K562 treated with DMSO at 1 percent for 4 hours (cell line): Measurements from ENCODE around the gene SF1. TPM values are rescaled to one million over a fixed set of nuclear protein-coding genes. Genes with fewer than 3 reads are reported as not detected.

Source experiments
- total RNA-seq: library from RNA; unstranded; fragments of 300-600 nt; gene quantifications from 2 replicates; pipeline ENCODE4 v1.2.3, GENCODE V29; 2022; ENCODE audit not compliant: insufficient read depth

SF1 gene, protein sequence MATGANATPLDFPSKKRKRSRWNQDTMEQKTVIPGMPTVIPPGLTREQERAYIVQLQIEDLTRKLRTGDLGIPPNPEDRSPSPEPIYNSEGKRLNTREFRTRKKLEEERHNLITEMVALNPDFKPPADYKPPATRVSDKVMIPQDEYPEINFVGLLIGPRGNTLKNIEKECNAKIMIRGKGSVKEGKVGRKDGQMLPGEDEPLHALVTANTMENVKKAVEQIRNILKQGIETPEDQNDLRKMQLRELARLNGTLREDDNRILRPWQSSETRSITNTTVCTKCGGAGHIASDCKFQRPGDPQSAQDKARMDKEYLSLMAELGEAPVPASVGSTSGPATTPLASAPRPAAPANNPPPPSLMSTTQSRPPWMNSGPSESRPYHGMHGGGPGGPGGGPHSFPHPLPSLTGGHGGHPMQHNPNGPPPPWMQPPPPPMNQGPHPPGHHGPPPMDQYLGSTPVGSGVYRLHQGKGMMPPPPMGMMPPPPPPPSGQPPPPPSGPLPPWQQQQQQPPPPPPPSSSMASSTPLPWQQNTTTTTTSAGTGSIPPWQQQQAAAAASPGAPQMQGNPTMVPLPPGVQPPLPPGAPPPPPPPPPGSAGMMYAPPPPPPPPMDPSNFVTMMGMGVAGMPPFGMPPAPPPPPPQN
- total RNA-seq = 148 and 194 TPM in 2 replicates

DNA sequence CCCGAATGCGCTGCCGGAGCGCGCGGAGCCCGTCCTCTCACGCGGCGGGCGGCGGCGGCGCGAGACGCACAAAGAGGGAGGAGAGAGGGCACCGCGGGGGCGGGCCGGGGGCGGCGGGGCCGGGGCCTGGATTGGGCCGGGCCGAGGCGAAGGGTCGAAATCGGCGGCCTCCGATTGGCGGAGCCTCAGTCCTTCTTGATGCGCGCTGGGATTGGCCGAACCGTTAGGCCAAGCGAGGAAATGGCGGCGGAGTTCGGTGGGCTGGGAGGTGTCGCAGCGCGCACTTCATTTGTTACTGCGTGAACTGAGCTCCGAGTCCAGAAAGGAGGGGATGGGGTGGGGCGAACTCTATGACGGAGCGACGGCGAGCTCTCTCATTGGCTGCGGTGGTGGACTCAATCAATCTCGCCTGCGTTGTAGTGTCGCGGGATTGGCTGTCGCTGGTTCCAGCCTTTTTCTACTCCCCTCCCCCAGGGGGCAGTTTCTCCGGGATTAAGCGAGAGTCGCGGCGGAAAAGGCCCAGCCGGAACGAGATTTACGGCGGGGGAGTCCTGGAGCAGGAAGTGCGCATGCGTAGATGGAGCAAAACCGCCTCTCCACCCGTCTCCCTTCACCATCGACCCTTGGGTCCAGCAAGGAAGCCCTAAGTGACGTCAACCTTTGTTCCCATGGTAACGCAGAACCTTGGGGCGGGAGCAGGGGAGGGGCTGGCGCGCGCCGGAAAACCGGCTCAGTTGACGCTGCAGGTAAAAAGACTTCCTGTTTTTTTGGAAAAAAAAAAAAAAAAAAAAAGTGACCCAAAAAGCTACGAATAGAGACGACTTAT, at the start of gene SF1:
Gene SF1 (minus strand): TSS at position 70 of the 826 bp plus-strand sequence. CDS start 150 bp downstream, outside the sequence.

DNA sequence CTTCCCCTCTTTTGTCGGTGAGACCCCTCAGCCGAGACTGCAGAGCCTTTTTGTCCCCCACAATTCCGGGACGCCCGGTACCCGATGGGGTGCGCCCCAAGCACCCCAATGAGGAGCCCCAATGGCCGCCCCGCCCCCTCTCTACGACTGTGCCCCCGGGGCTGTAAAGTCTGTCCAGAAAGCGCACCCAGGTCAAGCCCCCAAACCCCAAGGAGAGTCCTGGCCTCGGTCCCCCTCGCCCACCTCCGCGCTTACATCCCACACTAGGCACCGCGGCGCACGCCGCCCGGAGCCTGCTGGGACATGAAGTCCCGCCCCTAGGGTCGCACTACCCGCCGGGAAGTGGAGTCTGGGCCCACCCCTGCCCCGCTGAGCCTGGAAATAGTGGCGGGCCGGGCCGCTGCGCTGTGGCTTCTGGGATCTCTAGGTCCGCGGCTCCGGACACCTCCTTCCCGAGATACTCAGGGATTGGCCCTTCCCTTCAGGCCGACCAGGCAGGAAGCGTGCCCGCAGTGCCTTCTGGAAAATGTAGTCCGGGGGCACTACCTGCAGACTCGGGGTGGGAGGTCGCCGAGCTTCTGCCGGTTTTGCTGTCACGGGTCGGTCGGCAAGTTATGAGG, 32.0 kb upstream of the SF1 start, which contains the start of gene MEN1:
Gene MEN1 (minus strand): TSS at position 281 of the 620 bp plus-strand sequence. CDS start 442 bp downstream, outside the sequence.

DNA sequence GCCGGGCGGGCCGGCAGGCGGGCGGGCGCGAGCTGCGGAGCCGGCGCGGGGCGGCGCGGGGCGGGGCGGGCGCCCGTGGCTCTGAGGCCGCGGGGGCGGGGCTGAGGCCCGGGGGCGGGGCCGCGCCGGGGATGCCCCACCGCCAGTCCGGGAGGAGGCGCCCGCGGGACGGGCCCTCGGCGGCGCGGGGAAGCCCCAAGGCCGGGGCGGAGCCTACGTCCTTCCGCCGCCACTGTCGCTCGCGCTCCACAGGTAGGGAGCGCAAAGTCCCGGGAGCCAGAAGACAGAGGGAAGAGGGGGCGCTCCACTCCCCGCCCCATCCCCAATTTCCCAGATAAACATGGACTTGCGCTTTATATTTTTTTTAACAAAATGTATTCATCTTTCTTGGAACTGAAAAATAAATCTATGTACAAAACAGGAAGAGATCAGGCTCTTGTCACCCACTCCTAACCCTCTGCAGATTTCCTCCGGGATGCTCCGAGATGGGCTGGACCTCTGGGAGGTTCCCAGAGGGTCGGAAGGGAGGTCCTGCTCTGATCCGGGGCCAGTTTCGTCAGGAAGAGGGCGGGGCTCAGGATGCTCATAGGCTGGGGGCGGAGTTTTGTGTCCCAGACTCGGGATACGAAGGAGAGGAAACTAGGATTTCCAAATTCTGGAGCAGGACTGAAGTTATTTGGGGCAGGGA, 25.0 kb upstream of the SF1 start, which contains the start of gene MAP4K2:
Gene MAP4K2 (minus strand): TSS at position 57 of the 688 bp plus-strand sequence. CDS start 65 bp downstream, outside the sequence.

DNA sequence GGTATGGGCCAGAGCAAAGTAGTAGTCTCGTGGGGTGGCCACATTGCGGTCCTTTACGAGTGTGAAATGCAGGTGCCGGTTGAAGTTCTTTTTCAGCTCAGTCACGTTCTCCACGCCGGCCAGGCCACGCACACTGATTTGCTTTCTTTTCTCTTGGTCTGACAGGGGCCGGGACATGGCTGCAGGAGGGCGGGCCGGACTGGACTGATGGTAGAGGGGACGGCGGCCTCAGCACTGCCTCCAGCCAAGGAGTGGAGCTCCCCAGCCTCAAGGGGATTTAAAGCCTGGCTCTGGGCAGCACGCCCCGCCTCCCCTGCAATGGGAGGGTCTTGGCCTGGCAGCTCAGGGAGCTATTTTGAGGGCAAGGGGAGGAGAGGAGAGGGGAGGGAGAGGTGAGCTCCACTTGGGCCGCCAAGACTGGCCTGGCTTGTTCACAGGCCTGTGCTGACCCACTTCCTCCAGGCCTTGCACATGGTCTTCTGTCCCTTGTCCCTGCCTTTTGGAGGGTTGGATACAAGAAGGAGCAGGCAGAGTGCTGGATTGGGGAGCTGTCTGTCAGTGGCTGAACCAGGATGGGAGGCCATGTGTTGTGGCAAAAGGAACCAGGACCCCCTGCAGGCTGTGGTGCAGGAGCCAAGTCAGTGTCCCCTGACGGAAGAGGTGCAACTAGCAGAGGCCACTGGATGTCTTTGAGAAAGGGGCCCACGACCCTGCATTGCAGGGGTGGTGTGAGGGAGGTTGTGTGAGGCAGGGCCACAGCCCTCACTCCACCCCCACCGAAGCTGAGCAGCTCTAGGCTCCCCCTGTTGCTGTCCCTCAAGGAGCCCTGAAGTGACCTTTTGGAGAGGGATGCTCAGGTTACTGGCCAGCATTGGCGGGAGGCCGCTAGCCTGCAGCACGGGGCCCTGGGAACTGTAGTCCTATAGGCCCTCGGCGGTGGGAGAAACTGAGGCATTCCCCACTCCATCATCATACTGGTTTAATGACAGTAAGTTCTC, 18.3 kb downstream of the SF1 start, which contains the start of gene PYGM:
Gene PYGM (minus strand): TSS at position 253 of the 998 bp plus-strand sequence. CDS start 76 bp downstream, at position 177.

DNA sequence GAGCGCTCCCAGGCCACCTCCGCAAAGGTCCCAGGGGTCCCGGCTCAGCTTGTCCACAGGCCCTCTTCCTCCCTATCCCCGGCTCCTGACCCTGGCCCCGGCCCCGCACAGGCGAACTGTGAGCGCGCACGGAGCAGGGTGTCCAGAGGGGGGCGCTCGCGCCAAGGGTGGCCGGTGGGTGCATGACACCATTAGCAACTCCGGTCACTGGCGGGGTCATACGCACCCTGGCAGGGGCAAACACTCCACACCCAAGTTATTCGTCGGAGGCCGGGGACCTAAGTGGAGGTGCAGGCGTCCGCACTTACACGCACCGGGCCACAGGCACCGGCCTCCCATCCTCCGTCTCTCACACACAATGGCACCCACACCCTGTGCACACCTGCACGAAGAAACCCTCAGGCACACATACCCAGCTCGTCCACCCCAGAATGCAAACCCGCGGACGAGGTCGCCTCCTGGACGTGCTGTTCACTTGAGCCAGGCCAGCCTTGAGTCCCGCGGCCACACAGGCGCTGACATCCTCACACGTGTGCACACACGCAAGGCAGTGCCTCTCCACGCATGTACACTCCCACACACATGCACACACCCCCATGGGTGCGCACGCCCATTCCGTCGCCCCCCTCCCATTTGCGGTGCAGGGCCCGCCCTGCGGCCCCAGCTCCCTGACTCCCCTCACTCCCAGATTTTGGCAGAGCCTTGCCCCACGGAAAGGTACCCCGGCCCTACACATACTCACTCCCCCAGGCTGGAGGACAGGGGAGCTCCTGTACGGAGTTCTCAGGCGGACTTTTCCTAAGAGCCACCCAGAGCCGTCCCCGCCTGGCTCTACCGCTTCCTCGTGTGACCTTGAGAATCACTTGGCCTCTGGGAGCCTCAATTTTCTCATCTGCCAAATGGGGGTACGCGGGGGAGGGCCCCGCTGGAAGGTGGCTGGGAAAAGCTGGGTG, 34.5 kb downstream of the SF1 start, which contains the start of gene RASGRP2:
Gene RASGRP2 (minus strand): TSS at position 552 of the 953 bp plus-strand sequence. CDS start 1,276 bp downstream, outside the sequence.

DNA sequence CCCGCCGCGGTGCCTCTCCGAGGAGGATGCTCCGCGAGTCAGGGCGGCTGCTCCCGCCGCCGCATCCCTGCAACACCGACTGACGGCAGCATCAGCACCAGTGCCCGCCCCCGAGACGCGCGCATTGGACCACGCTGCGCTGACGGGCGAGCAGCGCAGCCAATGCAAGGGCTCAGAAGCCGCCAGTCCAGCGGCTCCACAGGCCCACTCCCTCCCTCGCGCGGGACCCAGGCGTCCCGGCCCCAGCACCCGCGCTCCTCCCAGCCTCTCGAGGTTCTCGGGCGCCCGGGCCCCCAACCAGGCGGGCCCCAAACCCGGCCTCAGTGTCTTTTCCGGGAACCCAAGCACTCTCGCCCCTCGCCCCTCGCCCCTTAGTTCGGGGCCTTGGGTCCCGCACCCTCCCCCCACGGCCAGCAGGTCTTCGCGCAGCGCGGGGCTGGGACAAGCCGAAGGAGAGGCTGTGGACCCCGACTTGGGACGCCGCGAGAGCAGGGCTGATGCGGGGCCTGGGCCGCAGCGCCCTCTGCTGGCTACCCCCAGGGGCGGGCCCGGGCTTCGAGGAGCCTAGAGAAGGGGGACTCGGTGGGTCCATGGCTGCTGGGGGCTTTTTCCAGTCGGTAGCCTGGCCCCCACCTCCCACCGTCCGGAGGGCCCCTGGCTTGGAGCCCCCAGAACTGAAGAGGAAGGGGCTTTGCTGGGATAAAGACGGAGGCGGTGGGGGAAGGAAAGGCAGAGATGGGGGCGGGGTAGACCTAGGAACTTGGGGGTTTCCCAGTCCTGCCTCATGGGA, 55.0 kb downstream of the SF1 start, which contains the start of gene NRXN2:
Gene NRXN2 (minus strand): TSS at position 81 of the 790 bp plus-strand sequence. CDS start 9,498 bp downstream, outside the sequence.

Other genes starting within 250 kb of the SF1 start
- gene SLC22A11, start 222.6 kb downstream of the SF1 start, total RNA-seq = not detected in 2 replicates
- gene SLC22A12, start 187.3 kb downstream of the SF1 start, total RNA-seq = not detected in 2 replicates
- gene NRXN2, start 55.3 kb downstream of the SF1 start, total RNA-seq = not detected in 2 replicates
- 10.1 and 12.5 TPM in 2 replicates for gene RASGRP2, start 34.4 kb downstream of the SF1 start, total RNA-seq
- gene PYGM, start 18.6 kb downstream of the SF1 start, total RNA-seq = 5.3 and 9.5 TPM in 2 replicates
- gene MAP4K2, start 24.7 kb upstream of the SF1 start, total RNA-seq = 11.2 and 18.1 TPM in 2 replicates
- 40.1 and 42.7 TPM in 2 replicates for gene MEN1, start 32.0 kb upstream of the SF1 start, total RNA-seq
- 5.1 and 15.3 TPM in 2 replicates for gene CDC42BPG, start 66.1 kb upstream of the SF1 start, total RNA-seq
- 46.2 and 57.9 TPM in 2 replicates for gene EHD1, start 100.1 kb upstream of the SF1 start, total RNA-seq
- 28.1 and 38.9 TPM in 2 replicates for gene ATG2A, start 138.7 kb upstream of the SF1 start, total RNA-seq
- 8.5 and 13.9 TPM in 2 replicates for gene PPP2R5B, start 146.1 kb upstream of the SF1 start, total RNA-seq
- not detected in 2 replicates for gene GPHA2, start 157.4 kb upstream of the SF1 start, total RNA-seq
- not detected in 2 replicates for gene MAJIN, start 193.6 kb upstream of the SF1 start, total RNA-seq
- gene BATF2, start 218.4 kb upstream of the SF1 start, total RNA-seq = 4.3 and 5.6 TPM in 2 replicates
- gene ARL2, start 235.6 kb upstream of the SF1 start, total RNA-seq = 166 and 168 TPM in 2 replicates
- gene SNX15, start 248.9 kb upstream of the SF1 start, total RNA-seq = 33.8 and 37.5 TPM in 2 replicates